PC-3 (cell line): ENCODE measurements around the gene CELA3A. TPM values are rescaled to one million over a fixed set of nuclear protein-coding genes. Genes with fewer than 3 reads are reported as not detected.

Source experiments
- ATAC-seq: fragments of 200-7000 bp; cut with Tn5 transposase; 2 replicates; pipeline ENCODE4 v1.9.1; 2020; ENCODE audit warnings: mild to moderate bottlenecking, moderate library complexity
- BruUV-seq: library from RNA; stranded (reverse); fragments of 400-500 nt; replicated peaks from 2 replicates; lab custom pipeline; 2021; lab: Mats Ljungman, UMichigan
- CTCF ChIA-PET: fragments of 300-600 bp; sonication (Branson Sonifier 250); formaldehyde crosslinking; loops from one replicate; lab custom pipeline; 2022; ENCODE audit warnings: antibody characterized with exemption; lab: Charles Lee
- POLR2A ChIA-PET: fragments of 300-600 bp; sonication (Branson Sonifier 250); formaldehyde crosslinking; loops from one replicate; lab custom pipeline; 2022; ENCODE audit warnings: antibody characterized with exemption; ENCODE audit not compliant: unreplicated experiment; lab: Charles Lee
- DNase-seq: peaks from one replicate; pipeline ENCODE4 v3.0.0-alpha.2; 2015
- H2AFZ ChIP-seq: fragments of 300-600 bp; sonication (generic); 2 replicates; pipeline ENCODE4 v1.6.0; 2016; ENCODE audit warnings: antibody characterized with exemption, low read length
- H3F3A ChIP-seq: fragments of 300-600 bp; sonication (generic); one replicate; pipeline ENCODE4 v1.6.0; 2017; ENCODE audit warnings: antibody characterized with exemption, low read length, control low read depth, mild to moderate bottlenecking; ENCODE audit not compliant: unreplicated experiment
- H3K27ac ChIP-seq: fragments of 300-600 bp; sonication (generic); 2 replicates; pipeline ENCODE4 v1.5.1; 2016; ENCODE audit warnings: mild to moderate bottlenecking, low read length
- H3K27me3 ChIP-seq: fragments of 300-600 bp; sonication (generic); 2 replicates; pipeline ENCODE4 v1.6.1; 2016; ENCODE audit warnings: low read length, mixed read lengths
- H3K36me3 ChIP-seq: fragments of 300-600 bp; sonication (generic); 2 replicates; pipeline ENCODE4 v1.6.1; 2016; ENCODE audit warnings: low read depth, mixed run types, low read length, mixed read lengths
- H3K4me1 ChIP-seq: fragments of 300-600 bp; sonication (generic); 2 replicates; pipeline ENCODE4 v1.5.1; 2016; ENCODE audit warnings: low read length; ENCODE audit not compliant: insufficient read depth
- H3K4me2 ChIP-seq: fragments of 300-600 bp; sonication (generic); 2 replicates; pipeline ENCODE4 v1.6.0; 2016; ENCODE audit warnings: low read length
- H3K4me3 ChIP-seq: fragments of 300-600 bp; sonication (generic); 2 replicates; pipeline ENCODE4 v1.5.1; 2016; ENCODE audit warnings: mild to moderate bottlenecking, low read length, mixed read lengths
- H3K79me2 ChIP-seq: fragments of 300-600 bp; sonication (generic); 2 replicates; pipeline ENCODE4 v1.6.1; 2017; ENCODE audit warnings: low read length, mixed read lengths
- H3K9ac ChIP-seq: fragments of 300-600 bp; sonication (generic); 2 replicates; pipeline ENCODE4 v1.6.0; 2016; ENCODE audit warnings: mild to moderate bottlenecking, low read length
- H3K9me2 ChIP-seq: fragments of 300-600 bp; sonication (generic); replicated peaks from 2 replicates; pipeline ENCODE4 v1.6.1; 2016; ENCODE audit warnings: mixed run types, low read length, mixed read lengths
- H3K9me3 ChIP-seq: fragments of 300-600 bp; sonication (generic); 2 replicates; pipeline ENCODE4 v1.6.1; 2016; ENCODE audit warnings: low read length, mixed read lengths
- H4K20me1 ChIP-seq: fragments of 300-600 bp; sonication (generic); 2 replicates; pipeline ENCODE4 v1.6.1; 2016; ENCODE audit warnings: low read length, mixed read lengths
- CTCF ChIP-seq: fragments of 300-600 bp; sonication (generic); conservative IDR thresholded peaks from 2 replicates; pipeline ENCODE4 v1.5.1; 2017; ENCODE audit warnings: antibody characterized with exemption, low read depth, mild to moderate bottlenecking, low read length
- EZH2 ChIP-seq: fragments of 300-600 bp; sonication (generic); IDR thresholded peaks from one replicate; pipeline ENCODE4 v1.6.1; 2017; ENCODE audit warnings: antibody characterized with exemption, mild to moderate bottlenecking, low read length; ENCODE audit not compliant: unreplicated experiment
- EZH2phosphoT487 ChIP-seq: fragments of 300-600 bp; sonication (generic); IDR thresholded peaks from 2 replicates; pipeline ENCODE4 v1.6.1; 2018; ENCODE audit warnings: mild to moderate bottlenecking, antibody characterized with exemption, low read length, borderline replicate concordance
- intact Hi-C: fragments of 100-400 bp; cut with micrococcal nuclease; formaldehyde crosslinking; loops from 2 replicates; pipeline ENCODE4 v1.9.0; 2023
- total RNA-seq: library from RNA; depleted of rRNA; stranded (reverse); fragments of >200 nt; gene quantifications from 2 replicates; pipeline ENCODE4 v1.2.3, GENCODE V29; 2014

The CELA3A gene
- total RNA-seq, 1 experiment from 2014 or later = not detected

GRCh38 chr1:21956720-21957552, 44.5 kb upstream of the CELA3A start:
- CTCF ChIA-PET = no interaction called here
- DNase-seq (peak; percentile 88), ATAC-seq (peak; percentile 81)
- no peaks in the 10 kb centered on the region for H3F3A ChIP-seq
- peak overlapping the region; percentile 45; the same call in 1 of the 2 replicates for H3K4me3 ChIP-seq
- H3K4me1 ChIP-seq = peaks cover 28% of the 10 kb centered on the region
- H3K36me3 ChIP-seq = no peaks in the 10 kb centered on the region
- H2AFZ ChIP-seq = peak overlapping the region; percentile 60
- H3K9me2 ChIP-seq = no peaks in the 10 kb centered on the region
- H3K79me2 ChIP-seq = no peaks in the 10 kb centered on the region
- no peak overlapping the region for H3K9ac ChIP-seq
- TF ChIP-seq EZH2phosphoT487 (peak; percentile 97), EZH2 (no peak)
- intact Hi-C loops = no loop called here
- POLR2A ChIA-PET = no interaction called here
- no peaks in the 10 kb centered on the region for H3K27me3 ChIP-seq
- no peaks in the 10 kb centered on the region for H4K20me1 ChIP-seq
- peak overlapping the region; percentile 32 for H3K27ac ChIP-seq
- BruUV-seq = no TSS peak
- H3K9me3 ChIP-seq = no peaks in the 10 kb centered on the region
- H3K4me2 ChIP-seq = peak overlapping the region; percentile 74

- Histone ChIP-seq H2AFZ (no peak overlapping the region), H3K4me2 (no peak overlapping the region), H3K36me3 (no peaks in the 10 kb centered on the region), H3K9me3 (no peaks in the 10 kb centered on the region), H3K4me3 (no peak overlapping the region), H3K9ac (no peak overlapping the region), H3K27ac (no peak overlapping the region), H3K4me1 (peaks cover 42% of the 10 kb centered on the region), H4K20me1 (no peaks in the 10 kb centered on the region), H3F3A (no peaks in the 10 kb centered on the region), H3K27me3 (no peaks in the 10 kb centered on the region), H3K9me2 (no peaks in the 10 kb centered on the region), H3K79me2 (no peaks in the 10 kb centered on the region)
- POLR2A ChIA-PET = no interaction called here
- TF ChIP-seq EZH2phosphoT487 (no peak), EZH2 (no peak), CTCF (no peak)
- intact Hi-C loops = loop anchor here (5.0 to 10.0 kb wide), 2 partner anchors 94 to 177 kb away; partner anchors contain the start of gene USP48
- CTCF ChIA-PET = no interaction called here
- no peak for ATAC-seq
- BruUV-seq = no TSS peak
- DNase-seq = no peak
Observed at GRCh38 chr1:21961337-21961736, 40.1 kb upstream of the CELA3A start.

- no peak overlapping the region for H3K4me2 ChIP-seq
- no peaks in the 10 kb centered on the region for H3K27me3 ChIP-seq
- no peaks in the 10 kb centered on the region for H3K9me2 ChIP-seq
- H3K9ac ChIP-seq = no peak overlapping the region
- H3K79me2 ChIP-seq = no peaks in the 10 kb centered on the region
- intact Hi-C loops = loop anchor here (5.0 to 10.0 kb wide), 2 partner anchors 94 to 177 kb away; partner anchors contain the start of gene USP48
- no peak overlapping the region for H3K27ac ChIP-seq
- H3F3A ChIP-seq = no peaks in the 10 kb centered on the region
- no peaks in the 10 kb centered on the region for H3K9me3 ChIP-seq
- no peaks in the 10 kb centered on the region for H3K36me3 ChIP-seq
- DNase-seq (no peak), ATAC-seq (no peak)
- no peak overlapping the region for H3K4me3 ChIP-seq
- BruUV-seq = no TSS peak
- no peak overlapping the region for H2AFZ ChIP-seq
- POLR2A ChIA-PET = no interaction called here
- TF ChIP-seq EZH2phosphoT487 (no peak), CTCF (no peak), EZH2 (no peak)
- H4K20me1 ChIP-seq = no peaks in the 10 kb centered on the region
- H3K4me1 ChIP-seq = peaks cover 41% of the 10 kb centered on the region
- CTCF ChIA-PET = no interaction called here
Observed at GRCh38 chr1:21961799-21962198, 39.7 kb upstream of the CELA3A start.
